Measurements from ENCODE around the gene SHISA7. TPM values are rescaled to one million over a fixed set of nuclear protein-coding genes. Genes with fewer than 3 reads are reported as not detected.
"Not testable (repeated sequence)": the region's sequence is repeated elsewhere in the genome, so short reads cannot be mapped to it uniquely, and the experiment has no call there.

Gene SHISA7
- total RNA-seq, 2 donors from 2014 or later, result not detected

GRCh38 chr19:55431183-55431582, 11.9 kb downstream of the SHISA7 start:
- H3K27me3 ChIP-seq, result peaks cover 20% of the 10 kb centered on the region
- DNase-seq, result no peak
- no peak overlapping the region for H3K4me3 ChIP-seq
- no peaks in the 10 kb centered on the region for H3K4me1 ChIP-seq
- no peak overlapping the region for H3K27ac ChIP-seq
- no peak overlapping the region for H3K9ac ChIP-seq (ENCODE audit: low read depth in 2 of 2, low read length in 2 of 2)
- no peaks in the 10 kb centered on the region for H3K9me3 ChIP-seq
- no peaks in the 10 kb centered on the region for H3K36me3 ChIP-seq
- intact Hi-C loops (cut with DNase I), result no loop called here
- no peak for TF ChIP-seq CTCF (IDR thresholded peaks at IDR 0.05)

- H3K27ac ChIP-seq, result no peak overlapping the region
- DNase-seq, result no peak
- H3K9me3 ChIP-seq, result no peaks in the 10 kb centered on the region
- no peak overlapping the region for H3K4me3 ChIP-seq
- H3K4me1 ChIP-seq, result no peaks in the 10 kb centered on the region
- H3K36me3 ChIP-seq, result no peaks in the 10 kb centered on the region
- TF ChIP-seq CTCF (IDR thresholded peaks at IDR 0.05), result no peak
- intact Hi-C loops (cut with DNase I), result no loop called here
- H3K9ac ChIP-seq (ENCODE audit: low read depth in 2 of 2, low read length in 2 of 2), result no peak overlapping the region
- H3K27me3 ChIP-seq, result no peaks in the 10 kb centered on the region
Observed at GRCh38 chr19:55426042-55426441, 17.1 kb downstream of the SHISA7 start.

- Histone ChIP-seq H3K9ac (ENCODE audit: low read depth in 2 of 2, low read length in 2 of 2) (no peak overlapping the region), H3K36me3 (no peaks in the 10 kb centered on the region), H3K9me3 (no peaks in the 10 kb centered on the region), H3K4me3 (no peak overlapping the region), H3K27me3 (no peaks in the 10 kb centered on the region), H3K27ac (no peak overlapping the region), H3K4me1 (no peaks in the 10 kb centered on the region)
- no peak for DNase-seq
- no peak for TF ChIP-seq CTCF (IDR thresholded peaks at IDR 0.05)
- intact Hi-C loops (cut with DNase I), result no loop called here
Observed at GRCh38 chr19:55424518-55424917, 18.6 kb downstream of the SHISA7 start.

GRCh38 chr19:55423225-55424005, 19.7 kb downstream of the SHISA7 start:
- Histone ChIP-seq H3K36me3 (no peaks in the 10 kb centered on the region), H3K9ac (ENCODE audit: low read depth in 2 of 2, low read length in 2 of 2) (no peak overlapping the region), H3K27ac (no peak overlapping the region), H3K4me1 (no peaks in the 10 kb centered on the region), H3K4me3 (no peak overlapping the region), H3K9me3 (no peaks in the 10 kb centered on the region), H3K27me3 (no peaks in the 10 kb centered on the region)
- no peak for TF ChIP-seq CTCF (IDR thresholded peaks at IDR 0.05)
- intact Hi-C loops (cut with DNase I), result no loop called here
- no peak for DNase-seq

- H3K9me3 ChIP-seq; H3K27ac ChIP-seq; H3K27me3 ChIP-seq; H3K4me3 ChIP-seq; DNase-seq; H3K4me1 ChIP-seq; intact Hi-C loops (cut with DNase I); H3K36me3 ChIP-seq; H3K9ac ChIP-seq (ENCODE audit: low read depth in 2 of 2, low read length in 2 of 2): not testable (repeated sequence)
Observed at GRCh38 chr19:55421281-55421680, 21.8 kb downstream of the SHISA7 start.

GRCh38 chr19:55419624-55420236, 23.4 kb downstream of the SHISA7 start:
- H3K9ac ChIP-seq (ENCODE audit: low read depth in 2 of 2, low read length in 2 of 2), result no peak overlapping the region
- H3K4me1 ChIP-seq, result no peaks in the 10 kb centered on the region
- DNase-seq, result no peak
- H3K36me3 ChIP-seq, result no peaks in the 10 kb centered on the region
- TF ChIP-seq CTCF (IDR thresholded peaks at IDR 0.05), result no peak
- no peak overlapping the region for H3K4me3 ChIP-seq
- H3K27me3 ChIP-seq, result no peaks in the 10 kb centered on the region
- H3K27ac ChIP-seq, result no peak overlapping the region
- intact Hi-C loops (cut with DNase I), result loop anchor here (5.0 kb wide), 2 partner anchors 127 to 277 kb away; no protein-coding TSS in a partner anchor
- no peaks in the 10 kb centered on the region for H3K9me3 ChIP-seq
